DOHH2 (cell line): ENCODE results near the gene FAM209A.

ENCODE experiments used
- EZH2phosphoT487 ChIP-seq: fragments of 200-600 bp; sonication (generic); IDR thresholded peaks from 2 replicates; pipeline ENCODE4 v1.6.1; 2017; ENCODE audit warnings: borderline replicate concordance, mild to moderate bottlenecking, antibody characterized with exemption, low read length, moderate library complexity, mixed read lengths
- TF ChIP-seq, protein P1 (sequence below): fragments of 200-600 bp; sonication (generic); IDR thresholded peaks from one replicate; pipeline ENCODE4 v1.5.1; 2014; ENCODE audit warnings: antibody characterized with exemption, mild to moderate bottlenecking, low read depth, low read length; ENCODE audit not compliant: poor library complexity, severe bottlenecking

DNA sequence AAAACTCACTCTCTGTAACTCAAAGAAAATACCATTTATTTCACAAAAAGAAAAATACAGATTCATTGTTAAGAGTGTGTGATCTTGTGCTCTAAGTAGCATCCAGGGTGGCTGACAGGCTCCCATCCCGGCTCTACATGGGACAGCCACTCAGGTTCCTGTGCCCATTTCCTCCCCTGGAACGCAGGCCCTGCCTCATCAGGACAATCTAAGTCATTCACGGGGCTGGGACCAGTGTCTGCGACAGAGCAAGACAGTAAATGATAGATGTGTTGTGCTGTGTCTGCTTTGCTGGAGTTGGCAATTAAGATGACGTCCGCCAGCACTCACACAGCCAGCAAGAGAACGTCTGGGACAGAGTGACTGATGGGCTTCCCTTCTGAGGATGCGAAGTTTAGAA lies 6.9 kb upstream of the FAM209A start:
- TF ChIP-seq, protein P1, sequence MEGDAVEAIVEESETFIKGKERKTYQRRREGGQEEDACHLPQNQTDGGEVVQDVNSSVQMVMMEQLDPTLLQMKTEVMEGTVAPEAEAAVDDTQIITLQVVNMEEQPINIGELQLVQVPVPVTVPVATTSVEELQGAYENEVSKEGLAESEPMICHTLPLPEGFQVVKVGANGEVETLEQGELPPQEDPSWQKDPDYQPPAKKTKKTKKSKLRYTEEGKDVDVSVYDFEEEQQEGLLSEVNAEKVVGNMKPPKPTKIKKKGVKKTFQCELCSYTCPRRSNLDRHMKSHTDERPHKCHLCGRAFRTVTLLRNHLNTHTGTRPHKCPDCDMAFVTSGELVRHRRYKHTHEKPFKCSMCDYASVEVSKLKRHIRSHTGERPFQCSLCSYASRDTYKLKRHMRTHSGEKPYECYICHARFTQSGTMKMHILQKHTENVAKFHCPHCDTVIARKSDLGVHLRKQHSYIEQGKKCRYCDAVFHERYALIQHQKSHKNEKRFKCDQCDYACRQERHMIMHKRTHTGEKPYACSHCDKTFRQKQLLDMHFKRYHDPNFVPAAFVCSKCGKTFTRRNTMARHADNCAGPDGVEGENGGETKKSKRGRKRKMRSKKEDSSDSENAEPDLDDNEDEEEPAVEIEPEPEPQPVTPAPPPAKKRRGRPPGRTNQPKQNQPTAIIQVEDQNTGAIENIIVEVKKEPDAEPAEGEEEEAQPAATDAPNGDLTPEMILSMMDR, result no peak
- no peak for TF ChIP-seq EZH2phosphoT487
